ENCODE results near the gene KCNIP4. TPM values are rescaled to one million over a fixed set of nuclear protein-coding genes. Genes with fewer than 3 reads are reported as not detected.

The KCNIP4 gene
- polyA plus RNA-seq, 5 donors, result 2.2 to 5.2 (median 4.9) TPM

- DNase-seq, result no peak
Observed at GRCh38 chr4:20679951-20680350, 1268.6 kb downstream of the KCNIP4 start.

Measured in right lung (tissue), 5 donors.